H9 (cell line): ENCODE results near the gene SNURF. TPM values are rescaled to one million over a fixed set of nuclear protein-coding genes. Genes with fewer than 3 reads are reported as not detected.
A peak's percentile ranks its signal among the peaks of the same experiment; 100 is the strongest.

Experiments
- DNase-seq: peaks from one replicate; pipeline ENCODE4 v3.0.0-alpha.2; 2017
- H2AFZ ChIP-seq: one replicate; pipeline ENCODE4 v1.6.1; 2013; ENCODE audit warnings: mild to moderate bottlenecking, low read length, control low read depth, moderate library complexity
- H2AK5ac ChIP-seq: 2 replicates; pipeline ENCODE4 v1.6.1; 2013; ENCODE audit warnings: low read length, control low read depth, mixed read lengths; ENCODE audit not compliant: insufficient read length
- H2BK120ac ChIP-seq: one replicate; pipeline ENCODE4 v1.6.1; 2013; ENCODE audit warnings: low read depth, mild to moderate bottlenecking, low read length, control low read depth, inconsistent platforms; ENCODE audit not compliant: poor library complexity, severe bottlenecking
- H2BK12ac ChIP-seq: 2 replicates; pipeline ENCODE4 v1.6.1; 2013; ENCODE audit warnings: low read length, control low read depth, mixed read lengths, low read depth; ENCODE audit not compliant: insufficient read length
- H2BK15ac ChIP-seq: 2 replicates; pipeline ENCODE4 v1.6.1; 2013; ENCODE audit warnings: low read depth, low read length, control low read depth
- H2BK20ac ChIP-seq: one replicate; pipeline ENCODE4 v1.6.1; 2013; ENCODE audit warnings: low read depth, mild to moderate bottlenecking, low read length, control low read depth, inconsistent platforms; ENCODE audit not compliant: poor library complexity, severe bottlenecking
- H2BK5ac ChIP-seq: 2 replicates; pipeline ENCODE4 v1.6.1; 2013; ENCODE audit warnings: low read length, control low read depth, mixed read lengths; ENCODE audit not compliant: insufficient read length
- H3K14ac ChIP-seq: 2 replicates; pipeline ENCODE4 v1.6.1; 2013; ENCODE audit warnings: low read length, control low read depth; ENCODE audit not compliant: insufficient read depth
- H3K18ac ChIP-seq: 2 replicates; pipeline ENCODE4 v1.6.1; 2013; ENCODE audit warnings: low read depth, mild to moderate bottlenecking, mixed read lengths, low read length, control low read depth; ENCODE audit not compliant: insufficient read length
- H3K23ac ChIP-seq: 2 replicates; pipeline ENCODE4 v1.6.1; 2013; ENCODE audit warnings: low read length, control low read depth, mixed read lengths, low read depth; ENCODE audit not compliant: insufficient read length
- H3K23me2 ChIP-seq: 2 replicates; pipeline ENCODE4 v1.6.1; 2013; ENCODE audit warnings: low read depth, mild to moderate bottlenecking, mixed read lengths, low read length, control low read depth; ENCODE audit not compliant: insufficient read length, poor library complexity, severe bottlenecking
- H3K27ac ChIP-seq: 2 replicates; pipeline ENCODE4 v1.5.1; 2013; ENCODE audit warnings: low read length, control low read depth, mixed read lengths, low read depth; ENCODE audit not compliant: insufficient read length
- H3K27me3 ChIP-seq: 2 replicates; pipeline ENCODE4 v1.6.1; 2013; ENCODE audit warnings: low read length, control low read depth, inconsistent platforms; ENCODE audit not compliant: insufficient read depth
- H3K4ac ChIP-seq: 2 replicates; pipeline ENCODE4 v1.6.1; 2013; ENCODE audit warnings: low read depth, mild to moderate bottlenecking, control low read depth, inconsistent platforms, low read length, moderate library complexity
- H3K4me1 ChIP-seq: 2 replicates; pipeline ENCODE4 v1.6.1; 2013; ENCODE audit warnings: low read length, control low read depth, inconsistent platforms; ENCODE audit not compliant: insufficient read depth
- H3K4me2 ChIP-seq: 2 replicates; pipeline ENCODE4 v1.6.1; 2013; ENCODE audit warnings: low read length, control low read depth, mixed read lengths; ENCODE audit not compliant: insufficient read length, insufficient read depth
- H3K56ac ChIP-seq: 2 replicates; pipeline ENCODE4 v1.6.1; 2013; ENCODE audit warnings: low read depth, mild to moderate bottlenecking, mixed read lengths, low read length, control low read depth; ENCODE audit not compliant: insufficient read length
- H3K79me1 ChIP-seq: 2 replicates; pipeline ENCODE4 v1.6.1; 2013; ENCODE audit warnings: low read depth, mild to moderate bottlenecking, moderate library complexity, low read length, control low read depth, inconsistent platforms; ENCODE audit not compliant: insufficient read depth, poor library complexity, severe bottlenecking
- H3K79me2 ChIP-seq: 2 replicates; pipeline ENCODE4 v1.6.1; 2013; ENCODE audit warnings: low read length, control low read depth, inconsistent platforms; ENCODE audit not compliant: insufficient read depth
- H3K9ac ChIP-seq: 2 replicates; pipeline ENCODE4 v1.6.1; 2013; ENCODE audit warnings: low read length, control low read depth, mixed read lengths; ENCODE audit not compliant: insufficient read length; ENCODE audit errors: extremely low read depth
- H3K9me3 ChIP-seq: one replicate; pipeline ENCODE4 v1.6.1; 2013; ENCODE audit warnings: low read depth, low read length, inconsistent platforms; ENCODE audit not compliant: control insufficient read depth
- H3T11ph ChIP-seq: one replicate; pipeline ENCODE4 v1.6.1; 2013; ENCODE audit warnings: mild to moderate bottlenecking, low read length, control low read depth, inconsistent platforms
- H4K20me1 ChIP-seq: one replicate; pipeline ENCODE4 v1.6.1; 2013; ENCODE audit not compliant: control insufficient read depth, insufficient read length, insufficient read depth
- H4K5ac ChIP-seq: 2 replicates; pipeline ENCODE4 v1.6.1; 2013; ENCODE audit warnings: low read depth, mild to moderate bottlenecking, mixed read lengths, low read length, control low read depth; ENCODE audit not compliant: insufficient read length
- H4K8ac ChIP-seq: replicated peaks from 2 replicates; pipeline ENCODE4 v1.6.1; 2013; ENCODE audit warnings: low read length, control low read depth, mixed read lengths, low read depth; ENCODE audit not compliant: insufficient read length
- H4K91ac ChIP-seq: 2 replicates; pipeline ENCODE4 v1.6.1; 2013; ENCODE audit warnings: low read depth, mild to moderate bottlenecking, moderate library complexity, mixed read lengths, low read length, control low read depth; ENCODE audit not compliant: insufficient read length
- H3K27ac Mint-ChIP-seq, 3 experiments: 2 replicates in 2 of 3; 3 replicates in 1 of 3; pipeline ENCODE4 v1.8.0; 2020 to 2021; ENCODE audit warnings: mixed read lengths in 3 of 3, mild to moderate bottlenecking in 1 of 3, moderate library complexity in 1 of 3
- H3K27me3 Mint-ChIP-seq: 2 replicates; pipeline ENCODE4 v1.8.0; 2021; ENCODE audit warnings: low read depth, mild to moderate bottlenecking, moderate library complexity, mixed read lengths
- H3K36me3 Mint-ChIP-seq, 3 experiments: 2 replicates in 2 of 3; 3 replicates in 1 of 3; pipeline ENCODE4 v1.8.0; 2020 to 2021; ENCODE audit warnings: low read depth in 3 of 3, mixed read lengths in 3 of 3; ENCODE audit not compliant: insufficient read depth in 1 of 3
- H3K4me1 Mint-ChIP-seq, 2 experiments: 2 replicates each; pipeline ENCODE4 v1.8.0; 2020; ENCODE audit warnings: mixed read lengths in 2 of 2
- H3K4me3 Mint-ChIP-seq, 2 experiments: 2 replicates in 1 of 2; 3 replicates in 1 of 2; pipeline ENCODE4 v1.8.0; 2020 to 2021; ENCODE audit warnings: mild to moderate bottlenecking in 2 of 2, mixed read lengths in 2 of 2, moderate library complexity in 1 of 2
- H3K9me3 Mint-ChIP-seq, 2 experiments: 2 replicates in 1 of 2; 3 replicates in 1 of 2; pipeline ENCODE4 v1.8.0; 2020; ENCODE audit warnings: mild to moderate bottlenecking in 2 of 2, mixed read lengths in 2 of 2, moderate library complexity in 1 of 2
- WGBS: extraction: QIAGEN DNeasy Blood & Tissue Kit; methylation state at CpG from one replicate; pipeline ENCODE4 v1.1.7; 2013; ENCODE audit warnings: missing lambda C conversion rate, low lambda C conversion rate, mixed read lengths; ENCODE audit not compliant: insufficient read length; ENCODE audit errors: extremely low coverage; 5-methylcytosine and 5-hydroxymethylcytosine counted together
- total RNA-seq: library from RNA; stranded (reverse); gene quantifications from 2 replicates; pipeline ENCODE4 v1.2.1, GENCODE V29; 2021
- TF ChIP-seq, protein P1 (sequence below): fragments of 200-600 bp; sonication (generic); conservative IDR thresholded peaks from 3 replicates; pipeline ENCODE4 v1.8.0; 2021; ENCODE audit warnings: antibody characterized with exemption, mild to moderate bottlenecking

Gene SNURF
- total RNA-seq, 1 experiment from 2014 or later = 134 TPM

DNA sequence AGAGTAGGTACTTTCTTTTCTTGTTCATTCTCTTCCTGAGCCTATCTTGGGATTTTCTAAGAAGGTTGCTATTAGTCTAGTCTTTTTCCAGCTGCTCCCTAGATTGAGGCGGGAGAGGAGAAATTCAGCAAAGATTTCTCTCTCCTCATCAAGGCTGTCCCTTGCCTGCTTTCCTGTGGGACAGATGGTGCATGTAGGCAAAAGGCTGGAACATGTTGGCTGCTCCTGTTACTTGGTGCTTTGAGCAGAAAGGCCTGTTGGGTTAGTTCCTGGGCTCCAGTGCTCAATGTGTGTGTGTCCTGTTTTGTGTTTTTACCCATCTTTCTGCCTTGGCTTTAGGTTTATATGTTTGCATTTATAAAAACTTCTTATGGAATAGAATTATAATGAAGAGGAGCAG, 9.1 kb upstream of the SNURF start:
- Histone ChIP-seq H3K4me2 (no peak overlapping the region), H4K91ac (no peak overlapping the region), H3K79me1 (no peaks in the 10 kb centered on the region), H3K79me2 (no peaks in the 10 kb centered on the region), H3K4me1 (no peaks in the 10 kb centered on the region; the same call in 1 of the 2 replicates), H3K27me3 (no peaks in the 10 kb centered on the region), H3K14ac (no peak overlapping the region), H2BK20ac (no peak overlapping the region), H3K9ac (no peak overlapping the region), H2BK120ac (no peak overlapping the region), H3K56ac (no peak overlapping the region), H2BK15ac (no peak overlapping the region), H4K20me1 (no peaks in the 10 kb centered on the region), H2AFZ (no peak overlapping the region), H3K27ac (no peak overlapping the region), H3K9me3 (peaks cover 10% of the 10 kb centered on the region), H3K18ac (no peak overlapping the region), H3K23me2 (no peaks in the 10 kb centered on the region), H4K5ac (no peak overlapping the region), H3T11ph (no peak overlapping the region), H4K8ac (no peak overlapping the region), H3K23ac (no peak overlapping the region), H2BK5ac (no peak overlapping the region), H3K4ac (no peak overlapping the region), H2BK12ac (no peak overlapping the region), H2AK5ac (no peak overlapping the region)
- Mint-ChIP-seq H3K4me1 (peaks cover 3 to 9% of the 10 kb centered on the region in 2 experiments; a peak in 2 of 4 replicates), H3K27ac (peak overlapping the region in 2 of 3 experiments; percentile 53 to 55; a peak in 2 of 7 replicates), H3K27me3 (no peaks in the 10 kb centered on the region), H3K4me3 (no peak overlapping the region), H3K36me3 (peaks cover 0 to 12% (median 2%) of the 10 kb centered on the region in 3 experiments; a peak in 5 of 7 replicates), H3K9me3 (peaks cover 43 to 54% of the 10 kb centered on the region in 2 experiments)
- TF ChIP-seq, protein P1, sequence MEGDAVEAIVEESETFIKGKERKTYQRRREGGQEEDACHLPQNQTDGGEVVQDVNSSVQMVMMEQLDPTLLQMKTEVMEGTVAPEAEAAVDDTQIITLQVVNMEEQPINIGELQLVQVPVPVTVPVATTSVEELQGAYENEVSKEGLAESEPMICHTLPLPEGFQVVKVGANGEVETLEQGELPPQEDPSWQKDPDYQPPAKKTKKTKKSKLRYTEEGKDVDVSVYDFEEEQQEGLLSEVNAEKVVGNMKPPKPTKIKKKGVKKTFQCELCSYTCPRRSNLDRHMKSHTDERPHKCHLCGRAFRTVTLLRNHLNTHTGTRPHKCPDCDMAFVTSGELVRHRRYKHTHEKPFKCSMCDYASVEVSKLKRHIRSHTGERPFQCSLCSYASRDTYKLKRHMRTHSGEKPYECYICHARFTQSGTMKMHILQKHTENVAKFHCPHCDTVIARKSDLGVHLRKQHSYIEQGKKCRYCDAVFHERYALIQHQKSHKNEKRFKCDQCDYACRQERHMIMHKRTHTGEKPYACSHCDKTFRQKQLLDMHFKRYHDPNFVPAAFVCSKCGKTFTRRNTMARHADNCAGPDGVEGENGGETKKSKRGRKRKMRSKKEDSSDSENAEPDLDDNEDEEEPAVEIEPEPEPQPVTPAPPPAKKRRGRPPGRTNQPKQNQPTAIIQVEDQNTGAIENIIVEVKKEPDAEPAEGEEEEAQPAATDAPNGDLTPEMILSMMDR = no peak
- no peak for DNase-seq
- no CpG with 5 or more reads among the region's 1 CpG for WGBS
